HG03565 (cell line): ENCODE data around the gene CECR2.

Source experiments
- ATAC-seq: cut with Tn5 transposase; IDR thresholded peaks from one replicate; pipeline ENCODE4 v1.9.1; 2021; ENCODE audit warnings: mild to moderate bottlenecking, moderate library complexity; ENCODE audit not compliant: unreplicated experiment

Gene CECR2

GRCh38 chr22:17598318-17598717, 229.1 kb downstream of the CECR2 start:
- ATAC-seq = no peak

GRCh38 chr22:17601031-17601430, 231.8 kb downstream of the CECR2 start:
- ATAC-seq = no peak

GRCh38 chr22:17603668-17604067, 234.4 kb downstream of the CECR2 start:
- no peak for ATAC-seq

- no peak for ATAC-seq
Observed at GRCh38 chr22:17606496-17606895, 237.2 kb downstream of the CECR2 start.
